IPS DF 6.9 (cell line): ENCODE results near the gene TACR2.
A peak's percentile ranks its signal among the peaks of the same experiment; 100 is the strongest.

ENCODE experiments used
- DNase-seq: peaks from one replicate; pipeline ENCODE4 v3.0.0-alpha.2; 2013; ENCODE audit warnings: low read depth, low spot score
- H3K27ac ChIP-seq: one replicate; pipeline ENCODE4 v1.5.1; 2013; ENCODE audit warnings: low read length, control low read depth
- H3K27me3 ChIP-seq: 2 replicates; pipeline ENCODE4 v1.6.1; 2013; ENCODE audit warnings: mild to moderate bottlenecking, low read length; ENCODE audit not compliant: control insufficient read depth, insufficient read depth
- H3K36me3 ChIP-seq: 2 replicates; pipeline ENCODE4 v1.6.1; 2013; ENCODE audit warnings: low read length; ENCODE audit not compliant: control insufficient read depth, insufficient read depth
- H3K4me1 ChIP-seq: 2 replicates; pipeline ENCODE4 v1.6.1; 2013; ENCODE audit warnings: low read length; ENCODE audit not compliant: control insufficient read depth, insufficient read depth
- H3K4me3 ChIP-seq: 2 replicates; pipeline ENCODE4 v1.5.1; 2013; ENCODE audit warnings: mild to moderate bottlenecking, low read length
- H3K9me3 ChIP-seq: 2 replicates; pipeline ENCODE4 v1.6.1; 2013; ENCODE audit warnings: low read length, inconsistent platforms; ENCODE audit not compliant: control insufficient read depth, insufficient read depth
- WGBS: extraction: QIAGEN DNeasy Blood & Tissue Kit; methylation state at CpG from one replicate; pipeline ENCODE4 v1.1.7; 2013; ENCODE audit warnings: mixed read lengths, missing lambda C conversion rate; ENCODE audit not compliant: insufficient read length, insufficient coverage; 5-methylcytosine and 5-hydroxymethylcytosine counted together

Gene TACR2

DNA sequence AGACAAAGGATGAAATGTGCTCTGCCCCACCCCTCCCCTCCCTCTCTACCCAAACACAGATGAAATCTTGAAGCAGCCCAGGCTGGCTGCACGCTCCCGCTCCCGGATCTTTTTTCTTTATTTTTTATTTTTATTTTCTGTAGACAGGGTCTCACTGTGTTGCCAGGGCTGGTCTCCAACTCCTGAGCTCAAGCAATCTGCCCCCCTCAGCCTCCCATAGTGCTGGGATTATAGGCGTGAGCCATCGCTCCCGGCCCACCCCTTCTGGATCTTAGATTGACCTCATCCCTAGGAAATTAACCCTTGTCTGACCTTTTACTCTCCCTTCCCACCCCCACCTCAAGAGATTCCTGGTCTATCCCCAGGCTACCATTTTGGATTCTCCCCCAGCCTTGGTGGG, 14.3 kb downstream of the TACR2 start:
- peaks cover 29% of the 10 kb centered on the region for H3K36me3 ChIP-seq
- peaks cover 2% of the 10 kb centered on the region for H3K4me1 ChIP-seq
- no peak overlapping the region for H3K4me3 ChIP-seq
- H3K27ac ChIP-seq: no peak overlapping the region
- WGBS: no CpG with 5 or more reads among the region's 6 CpGs
- H3K27me3 ChIP-seq: no peaks in the 10 kb centered on the region
- no peaks in the 10 kb centered on the region for H3K9me3 ChIP-seq
- no peak for DNase-seq

DNA sequence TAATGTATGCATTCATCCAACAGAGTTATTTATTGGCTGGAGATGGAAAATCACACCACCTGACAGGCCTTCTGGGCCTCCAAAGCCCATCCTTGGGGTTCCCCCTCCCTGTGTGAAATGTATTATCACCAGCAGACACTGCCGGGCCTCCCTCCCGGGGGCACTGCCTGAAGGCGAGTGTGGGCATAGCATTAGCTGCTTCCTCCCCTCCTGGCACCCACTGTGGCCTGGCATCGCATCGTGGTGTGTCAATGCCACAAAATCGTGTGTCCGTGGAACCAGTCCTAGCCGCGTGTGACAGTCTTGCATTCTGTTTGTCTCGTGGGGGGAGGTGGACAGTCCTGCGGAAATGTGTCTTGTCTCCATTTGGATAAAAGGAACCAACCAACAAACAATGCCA, 15.3 kb downstream of the TACR2 start:
- 0 out of 2 replicates have a peak, but pooled peaks cover 2% of the 10 kb centered on the region for H3K4me1 ChIP-seq
- no peaks in the 10 kb centered on the region for H3K27me3 ChIP-seq
- no peaks in the 10 kb centered on the region for H3K9me3 ChIP-seq
- no peak for DNase-seq
- H3K36me3 ChIP-seq: peaks cover 32% of the 10 kb centered on the region
- H3K27ac ChIP-seq: no peak overlapping the region
- H3K4me3 ChIP-seq: no peak overlapping the region
- WGBS: no CpG with 5 or more reads among the region's 11 CpGs

GRCh38 chr10:69400936-69401335, 15.8 kb downstream of the TACR2 start:
- no peak overlapping the region for H3K4me3 ChIP-seq
- H3K27me3 ChIP-seq: no peaks in the 10 kb centered on the region
- peaks cover 32% of the 10 kb centered on the region for H3K36me3 ChIP-seq
- H3K27ac ChIP-seq: no peak overlapping the region
- DNase-seq: no peak
- H3K9me3 ChIP-seq: no peaks in the 10 kb centered on the region
- no CpG with 5 or more reads among the region's 23 CpGs for WGBS
- no peaks in the 10 kb centered on the region for H3K4me1 ChIP-seq

DNA sequence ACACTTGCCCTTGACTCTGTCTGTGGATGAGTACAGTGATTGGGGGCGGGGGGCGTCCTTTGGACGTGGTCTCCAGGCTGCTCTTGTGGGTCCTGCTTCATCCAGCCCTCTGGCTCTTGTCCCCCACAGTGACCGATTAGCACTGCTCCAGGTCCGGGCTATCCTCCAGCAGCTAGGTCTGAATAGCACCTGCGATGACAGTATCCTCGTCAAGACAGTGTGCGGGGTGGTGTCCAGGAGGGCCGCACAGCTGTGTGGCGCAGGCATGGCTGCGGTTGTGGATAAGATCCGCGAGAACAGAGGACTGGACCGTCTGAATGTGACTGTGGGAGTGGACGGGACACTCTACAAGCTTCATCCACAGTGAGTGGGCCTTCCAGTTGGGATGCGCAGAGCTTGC, 18.3 kb downstream of the TACR2 start:
- peaks cover 37% of the 10 kb centered on the region for H3K36me3 ChIP-seq
- H3K27ac ChIP-seq: no peak overlapping the region
- H3K27me3 ChIP-seq: no peaks in the 10 kb centered on the region
- DNase-seq: no peak
- WGBS: no CpG with 5 or more reads among the region's 16 CpGs
- H3K9me3 ChIP-seq: no peaks in the 10 kb centered on the region
- no peaks in the 10 kb centered on the region for H3K4me1 ChIP-seq
- H3K4me3 ChIP-seq: no peak overlapping the region

DNA sequence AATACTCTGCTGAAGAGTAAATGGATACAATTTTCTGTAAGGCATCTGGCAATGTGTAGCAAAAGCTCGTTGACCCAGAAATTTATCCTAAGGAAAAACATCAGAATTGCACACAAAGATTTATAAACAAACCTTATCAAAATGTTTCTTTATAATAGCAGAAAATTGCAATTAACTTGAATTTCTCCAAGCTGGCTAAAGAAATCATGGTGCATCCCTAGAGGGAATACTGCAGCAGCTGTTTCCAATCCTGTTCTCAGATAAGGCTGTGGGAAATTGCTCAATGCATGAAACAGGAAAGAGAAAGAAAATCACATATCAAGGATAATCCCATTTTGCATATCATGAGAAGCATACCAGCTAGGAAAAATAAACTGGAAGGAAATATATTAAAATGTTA, 18.7 kb downstream of the TACR2 start:
- no peaks in the 10 kb centered on the region for H3K27me3 ChIP-seq
- DNase-seq: no peak
- no peaks in the 10 kb centered on the region for H3K4me1 ChIP-seq
- H3K27ac ChIP-seq: no peak overlapping the region
- H3K4me3 ChIP-seq: no peak overlapping the region
- no CpG with 5 or more reads among the region's 1 CpG for WGBS
- peaks cover 37% of the 10 kb centered on the region for H3K36me3 ChIP-seq
- no peaks in the 10 kb centered on the region for H3K9me3 ChIP-seq

DNA sequence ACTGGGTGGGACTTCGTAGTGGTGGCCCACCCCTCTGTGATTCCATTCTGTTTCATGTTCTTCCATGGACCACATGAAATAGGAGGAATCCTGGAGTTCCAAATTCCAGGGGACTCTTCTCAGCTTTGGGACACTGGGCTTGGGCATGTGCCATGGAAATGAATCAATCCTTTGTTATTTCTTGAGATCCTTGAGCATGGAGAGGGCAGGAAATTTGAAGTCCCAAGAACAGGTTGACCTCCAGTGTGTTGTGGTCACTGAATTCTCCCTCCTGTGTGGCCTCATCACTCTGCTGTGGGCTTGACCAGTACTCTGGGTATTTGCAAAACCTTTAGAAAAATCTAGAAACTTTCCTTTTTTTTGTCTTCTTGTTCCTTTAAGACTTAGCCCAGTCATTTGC, 22.7 kb downstream of the TACR2 start:
- H3K4me3 ChIP-seq: no peak overlapping the region
- H3K9me3 ChIP-seq: no peaks in the 10 kb centered on the region
- no CpG with 5 or more reads among the region's 1 CpG for WGBS
- no peak for DNase-seq
- H3K36me3 ChIP-seq: peaks cover 20% of the 10 kb centered on the region; the same call in 1 of the 2 replicates
- no peak overlapping the region for H3K27ac ChIP-seq
- peaks cover 6% of the 10 kb centered on the region; the same call in 1 of the 2 replicates for H3K4me1 ChIP-seq
- no peaks in the 10 kb centered on the region for H3K27me3 ChIP-seq

- WGBS: no CpG with 5 or more reads among the region's 7 CpGs
- Histone ChIP-seq H3K4me3 (no peak overlapping the region), H3K27me3 (no peaks in the 10 kb centered on the region), H3K36me3 (peaks cover 17% of the 10 kb centered on the region; the same call in 1 of the 2 replicates), H3K4me1 (peaks cover 6% of the 10 kb centered on the region; the same call in 1 of the 2 replicates), H3K9me3 (no peaks in the 10 kb centered on the region), H3K27ac (no peak overlapping the region)
- DNase-seq: peak; percentile 94
Observed at GRCh38 chr10:69392481-69393000, 24.2 kb downstream of the TACR2 start.

- H3K9me3 ChIP-seq: no peaks in the 10 kb centered on the region
- WGBS: no CpG with 5 or more reads among the region's 6 CpGs
- peaks cover 6% of the 10 kb centered on the region; the same call in 1 of the 2 replicates for H3K4me1 ChIP-seq
- no peak overlapping the region for H3K27ac ChIP-seq
- H3K27me3 ChIP-seq: no peaks in the 10 kb centered on the region
- H3K36me3 ChIP-seq: peaks cover 14% of the 10 kb centered on the region; the same call in 1 of the 2 replicates
- no peak for DNase-seq
- H3K4me3 ChIP-seq: no peak overlapping the region
Observed at GRCh38 chr10:69391158-69391557, 25.6 kb downstream of the TACR2 start.

DNA sequence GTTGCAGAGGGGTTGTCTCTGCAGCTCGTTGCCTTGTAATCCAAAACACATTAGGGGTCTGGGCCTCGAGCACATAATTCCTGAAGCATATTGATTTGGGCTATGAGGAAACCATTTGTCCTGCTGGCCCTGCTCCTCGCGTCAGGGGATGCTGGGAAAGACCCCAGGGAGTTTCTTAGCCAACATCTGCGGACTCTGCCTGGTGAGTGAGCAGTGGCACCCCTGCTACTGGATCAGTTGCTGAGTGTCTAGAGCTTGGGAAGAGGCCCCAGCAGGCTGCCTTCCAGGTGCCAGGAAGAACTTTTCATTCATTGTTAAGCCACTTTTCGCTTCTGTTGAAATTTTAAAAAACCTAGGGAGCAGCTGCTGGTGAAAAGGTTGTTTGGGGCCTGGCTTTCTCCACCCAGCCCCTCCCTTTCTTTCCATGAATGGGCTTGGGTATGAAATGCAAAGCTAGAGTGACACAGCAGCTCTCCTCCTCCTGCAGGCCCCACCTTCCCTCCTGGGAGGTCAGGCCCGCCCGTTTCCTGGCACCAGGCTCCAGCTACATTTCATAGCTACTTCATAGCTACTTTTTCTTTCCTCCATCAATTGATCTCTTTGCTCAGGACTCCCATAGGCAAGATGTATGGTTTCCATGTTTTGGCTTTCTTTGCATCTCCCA, 26.8 kb downstream of the TACR2 start:
- H3K36me3 ChIP-seq: peaks cover 18% of the 10 kb centered on the region; the same call in 1 of the 2 replicates
- DNase-seq: no peak
- H3K27me3 ChIP-seq: no peaks in the 10 kb centered on the region
- WGBS: no CpG with 5 or more reads among the region's 8 CpGs
- H3K4me1 ChIP-seq: peaks cover 6% of the 10 kb centered on the region; the same call in 1 of the 2 replicates
- peak overlapping the region; percentile 9 for H3K27ac ChIP-seq
- H3K4me3 ChIP-seq: no peak overlapping the region
- no peaks in the 10 kb centered on the region for H3K9me3 ChIP-seq

DNA sequence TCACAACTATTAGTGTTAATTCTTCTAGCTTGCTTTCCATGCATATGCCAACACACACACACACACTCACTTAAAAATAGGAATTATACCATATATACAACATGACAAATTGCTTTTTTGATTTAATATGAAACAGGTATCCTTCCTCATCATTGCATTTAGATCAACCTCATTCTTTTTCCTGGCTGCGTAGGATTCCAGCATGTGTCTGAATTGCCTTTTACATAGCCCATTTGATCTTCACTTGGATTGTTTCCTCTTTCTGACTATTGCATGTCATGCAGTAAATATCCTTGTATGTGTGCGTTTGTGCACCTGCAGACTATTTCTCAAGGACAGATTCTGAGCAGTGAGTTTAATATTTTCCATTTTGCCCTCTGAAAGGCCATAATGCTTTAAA, 28.2 kb downstream of the TACR2 start:
- Histone ChIP-seq H3K27ac (no peak overlapping the region), H3K36me3 (peaks cover 27% of the 10 kb centered on the region)

DNA sequence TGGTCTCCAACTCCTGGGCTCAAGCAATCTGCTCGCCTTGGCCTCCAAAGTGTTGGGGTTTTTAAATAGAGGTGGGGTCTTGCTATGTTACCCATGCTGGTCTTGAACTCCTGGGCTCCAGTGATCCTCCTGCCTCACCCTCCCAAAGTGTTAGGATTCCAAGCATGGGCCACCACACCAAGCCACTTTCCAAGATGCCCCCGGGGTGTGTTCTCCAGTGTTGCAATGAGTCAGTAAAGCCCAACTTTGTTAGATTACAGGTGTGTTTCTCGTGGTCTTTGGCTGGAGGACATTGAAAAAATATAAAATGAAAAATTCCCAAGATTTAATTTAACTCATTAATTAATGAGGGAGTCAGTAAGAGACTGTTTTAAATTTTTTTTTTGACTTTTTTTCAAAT, 29.2 kb downstream of the TACR2 start:
- no peaks in the 10 kb centered on the region for H3K27me3 ChIP-seq
- peaks cover 6% of the 10 kb centered on the region; the same call in 1 of the 2 replicates for H3K4me1 ChIP-seq
- no CpG with 5 or more reads among the region's 3 CpGs for WGBS
- H3K27ac ChIP-seq: no peak overlapping the region
- no peak for DNase-seq
- H3K4me3 ChIP-seq: no peak overlapping the region
- H3K9me3 ChIP-seq: no peaks in the 10 kb centered on the region
- peaks cover 37% of the 10 kb centered on the region for H3K36me3 ChIP-seq

More for the DNA sequence above, 28.2 kb downstream of the TACR2 start:
- H3K4me1 ChIP-seq: peaks cover 6% of the 10 kb centered on the region; the same call in 1 of the 2 replicates
- H3K4me3 ChIP-seq: no peak overlapping the region
- no peaks in the 10 kb centered on the region for H3K27me3 ChIP-seq
- DNase-seq: no peak
- WGBS: no CpG with 5 or more reads among the region's 2 CpGs
- H3K9me3 ChIP-seq: no peaks in the 10 kb centered on the region
